Measurements from ENCODE around the gene SOHLH1.
"Not testable (repeated sequence)": the region's sequence is repeated elsewhere in the genome, so short reads cannot be mapped to it uniquely, and the experiment has no call there.

The SOHLH1 gene

DNA sequence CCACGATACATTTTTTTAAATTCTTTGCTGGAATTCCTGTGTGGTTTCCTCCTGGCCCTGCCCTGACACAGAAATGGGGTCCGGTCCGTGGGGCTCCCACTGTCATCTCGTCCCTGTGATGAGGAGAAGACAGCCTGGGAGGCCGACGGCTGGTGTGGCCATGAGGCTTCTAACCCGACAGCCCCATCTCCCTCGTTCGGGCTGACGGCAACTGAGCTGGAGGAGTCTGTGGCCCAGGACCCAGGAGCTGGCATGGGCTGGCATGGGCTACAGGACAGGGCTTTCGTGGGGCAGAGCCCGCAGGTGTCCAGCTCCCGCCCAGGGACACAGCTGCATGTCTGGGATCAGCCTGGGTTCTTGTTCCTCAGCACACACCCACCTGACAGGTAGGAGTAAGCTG, 22.4 kb downstream of the SOHLH1 start:
- no peak for DNase-seq

DNA sequence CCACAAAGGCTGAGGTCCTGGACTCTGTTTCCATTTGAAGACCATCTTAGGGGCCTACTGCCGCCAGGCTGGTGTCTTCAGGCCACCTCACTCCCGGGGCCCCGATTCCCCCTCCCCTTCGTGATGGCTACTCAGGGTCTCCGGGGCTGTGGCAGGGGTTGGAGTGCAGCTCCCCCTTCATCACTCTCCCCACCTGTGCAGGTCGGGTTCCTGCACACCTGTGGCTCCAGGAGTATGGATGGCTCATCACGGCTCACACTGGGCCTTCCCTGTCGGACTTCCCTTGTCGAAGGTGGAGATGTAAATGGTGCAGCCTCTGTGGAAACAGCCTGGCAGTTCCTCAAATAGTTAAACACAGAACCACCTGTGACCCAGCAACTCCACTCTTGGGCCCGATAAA, 24.3 kb downstream of the SOHLH1 start:
- no peak for DNase-seq

DNA sequence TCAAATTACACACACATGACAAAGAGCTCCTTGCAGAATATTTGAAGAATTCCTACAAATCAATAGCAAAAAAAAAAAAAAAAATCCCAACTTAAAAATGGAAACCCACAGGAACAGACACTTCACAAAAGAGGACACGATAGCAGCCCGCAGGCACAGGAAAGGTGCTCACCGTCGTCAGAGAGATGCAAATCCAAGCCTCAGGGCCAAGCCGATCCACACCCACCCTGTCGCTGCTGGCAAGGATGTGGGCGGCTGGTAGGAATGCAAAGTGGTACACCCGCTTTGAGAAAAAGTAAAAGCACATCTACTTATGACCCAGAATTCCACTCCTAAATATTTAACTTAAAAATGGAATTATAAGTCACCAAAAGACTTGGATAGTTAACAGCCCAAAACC, 25.3 kb downstream of the SOHLH1 start:
- DNase-seq, result no peak

DNA sequence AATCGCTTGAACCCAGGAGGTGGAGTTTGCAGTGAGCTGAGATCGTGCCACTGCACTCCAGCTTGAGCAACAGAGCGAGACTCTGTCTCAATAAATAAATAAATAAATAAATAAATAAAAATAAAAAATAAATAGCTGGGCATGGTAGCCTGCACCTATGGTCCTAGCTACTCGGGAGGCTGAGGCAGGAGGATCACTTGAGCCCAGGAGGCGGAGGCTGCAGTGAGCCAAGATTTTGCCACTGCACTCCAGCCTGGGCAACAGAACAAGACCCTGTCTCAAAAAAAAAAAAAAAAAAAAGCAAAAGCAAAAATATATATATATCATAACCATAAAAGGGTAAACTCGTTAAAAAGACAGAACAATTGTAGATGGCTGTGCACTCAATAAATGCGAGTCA, 26.5 kb downstream of the SOHLH1 start:
- not testable (repeated sequence) for DNase-seq

DNA sequence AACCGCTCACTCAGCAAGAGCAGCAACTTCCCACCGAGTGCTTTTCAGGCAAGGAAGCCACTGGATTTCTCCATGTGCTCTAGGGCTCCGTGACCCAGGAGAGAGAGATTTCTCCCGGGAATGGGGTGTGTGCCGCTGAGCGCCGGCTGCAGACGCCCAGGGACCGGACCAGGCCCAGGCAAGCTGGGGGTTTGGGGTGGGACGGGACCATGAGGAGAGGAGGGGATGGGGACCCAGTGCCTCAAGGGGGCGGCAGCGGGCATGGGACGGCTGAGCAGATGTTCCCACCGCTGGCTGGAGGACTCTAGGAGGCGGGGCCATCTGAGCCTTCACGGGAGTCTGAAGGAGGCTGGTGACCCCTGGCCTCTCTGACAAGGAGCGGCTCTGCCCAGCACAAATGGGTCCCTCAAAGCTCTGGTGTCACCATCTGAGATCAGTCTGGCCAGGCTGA, 27.7 kb downstream of the SOHLH1 start:
- no peak for DNase-seq

DNA sequence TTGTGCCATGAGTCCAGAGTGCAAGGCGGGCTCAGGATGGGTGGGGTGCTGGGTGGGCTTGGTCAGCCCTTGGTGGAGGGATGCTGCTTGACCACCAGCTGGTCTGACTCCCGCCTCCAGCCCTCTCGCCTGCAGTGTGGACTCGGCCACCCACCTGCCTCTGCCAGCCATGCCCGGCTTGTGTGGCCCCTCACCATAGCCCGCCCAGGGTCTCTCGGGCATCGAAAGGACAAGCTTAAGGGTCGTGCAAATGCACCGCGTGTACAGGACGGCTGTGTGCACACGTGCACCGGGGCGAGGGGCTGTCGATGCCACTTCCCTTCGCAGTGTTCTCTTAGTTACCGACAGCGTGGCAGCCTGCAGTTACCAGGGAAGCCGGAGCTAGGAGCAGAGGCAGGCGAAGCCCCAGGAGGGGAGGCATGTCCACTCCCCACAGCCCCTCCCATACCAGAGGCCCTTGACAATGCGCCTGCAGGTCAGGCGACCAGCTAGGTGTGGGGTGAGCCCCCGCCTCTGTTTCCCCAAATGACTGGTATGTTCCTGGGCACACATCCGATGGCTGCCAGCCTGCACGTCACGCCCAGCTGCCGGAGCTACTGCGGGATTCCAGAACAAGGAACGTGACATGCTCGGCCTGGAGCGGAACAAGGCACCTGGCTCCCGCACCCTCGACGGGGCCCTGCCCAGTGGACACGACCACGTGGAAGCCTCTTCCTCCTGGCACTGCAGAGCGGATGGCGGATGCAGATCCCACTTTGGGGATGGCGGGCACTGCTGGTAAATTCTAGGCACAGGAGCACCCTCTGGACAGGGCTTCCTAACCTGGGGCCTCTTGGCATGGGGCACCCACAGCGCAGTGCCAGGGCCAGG, 28.3 kb downstream of the SOHLH1 start:
- DNase-seq, result no peak

DNA sequence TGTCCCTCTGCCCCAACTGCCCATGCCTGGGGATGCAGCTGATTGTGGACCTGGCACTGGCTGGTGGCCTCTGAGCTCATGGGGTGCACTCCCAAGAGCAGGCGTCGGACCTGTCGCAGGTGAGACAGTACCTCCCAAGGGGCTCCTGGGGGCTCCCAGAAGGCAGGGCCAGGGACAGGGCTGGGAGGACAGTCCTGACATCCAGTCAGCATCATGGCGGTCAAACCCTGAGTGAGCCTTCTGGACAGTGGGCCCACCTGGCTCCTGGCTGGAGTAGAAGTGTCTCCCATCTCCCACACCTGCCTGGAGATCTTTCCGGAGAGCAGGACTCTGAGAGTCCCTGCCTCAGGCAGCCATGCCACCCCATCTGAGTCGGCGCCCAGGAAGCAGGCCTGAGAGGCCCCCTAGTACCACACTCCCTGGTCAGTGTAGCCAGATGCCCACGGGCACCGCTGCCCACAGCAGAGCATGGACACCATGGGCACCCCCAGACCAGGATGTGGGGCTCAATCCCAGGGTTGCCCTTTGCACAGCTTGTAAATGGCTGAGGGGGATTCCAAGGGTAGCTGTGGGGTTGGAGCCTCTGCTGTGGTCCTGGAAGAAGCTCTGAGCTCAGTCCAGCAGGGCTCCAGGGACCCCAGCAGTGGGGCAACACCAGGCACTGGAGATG, 29.5 kb downstream of the SOHLH1 start:
- no peak for DNase-seq

DNA sequence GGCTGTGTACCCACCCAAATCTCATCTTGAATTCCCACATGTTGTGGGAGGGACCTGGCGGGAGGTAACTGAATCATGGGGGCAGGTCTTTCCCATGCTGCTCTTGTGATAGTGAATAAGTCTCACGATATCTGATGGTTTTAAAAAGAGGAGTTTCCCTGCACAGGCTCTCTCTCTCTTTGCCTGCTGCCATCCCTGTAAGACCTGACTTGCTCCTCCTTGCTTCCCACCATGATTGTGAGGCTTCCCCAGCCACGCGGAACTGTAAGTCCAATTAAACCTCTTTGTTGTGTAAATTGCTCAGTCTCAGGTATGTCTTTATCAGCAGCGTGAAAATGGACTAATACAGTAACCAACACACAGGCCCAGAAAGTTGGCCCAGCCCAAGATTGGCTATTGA, 30.3 kb downstream of the SOHLH1 start:
- DNase-seq, result not testable (repeated sequence)

DNA sequence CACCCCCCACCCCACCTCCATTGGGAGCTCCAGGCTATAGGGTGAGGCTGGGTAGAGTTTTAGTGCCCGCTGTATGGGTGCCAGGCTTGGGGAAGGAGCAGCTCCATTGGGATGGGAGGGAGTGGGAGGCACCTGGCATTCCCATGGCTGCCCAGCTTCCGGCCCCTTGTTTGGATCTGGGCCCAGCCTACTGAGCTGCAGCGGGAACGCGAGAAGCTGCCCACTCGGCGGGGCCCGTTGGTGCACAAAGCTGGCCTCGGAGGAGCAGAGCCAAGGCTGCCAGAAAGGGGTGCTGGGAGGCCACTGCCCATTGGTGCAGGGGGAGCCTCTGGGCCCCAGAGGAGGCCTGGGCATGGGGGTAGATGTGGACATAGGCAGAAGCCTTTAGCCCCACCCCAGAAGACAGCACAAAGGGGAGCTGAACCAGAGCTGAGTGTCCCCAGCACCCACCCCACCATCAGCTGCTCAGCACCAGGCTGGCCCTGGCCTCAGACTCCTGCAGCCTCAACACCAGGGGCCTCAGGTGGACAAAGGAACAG, 31.7 kb downstream of the SOHLH1 start:
- no peak for DNase-seq

DNA sequence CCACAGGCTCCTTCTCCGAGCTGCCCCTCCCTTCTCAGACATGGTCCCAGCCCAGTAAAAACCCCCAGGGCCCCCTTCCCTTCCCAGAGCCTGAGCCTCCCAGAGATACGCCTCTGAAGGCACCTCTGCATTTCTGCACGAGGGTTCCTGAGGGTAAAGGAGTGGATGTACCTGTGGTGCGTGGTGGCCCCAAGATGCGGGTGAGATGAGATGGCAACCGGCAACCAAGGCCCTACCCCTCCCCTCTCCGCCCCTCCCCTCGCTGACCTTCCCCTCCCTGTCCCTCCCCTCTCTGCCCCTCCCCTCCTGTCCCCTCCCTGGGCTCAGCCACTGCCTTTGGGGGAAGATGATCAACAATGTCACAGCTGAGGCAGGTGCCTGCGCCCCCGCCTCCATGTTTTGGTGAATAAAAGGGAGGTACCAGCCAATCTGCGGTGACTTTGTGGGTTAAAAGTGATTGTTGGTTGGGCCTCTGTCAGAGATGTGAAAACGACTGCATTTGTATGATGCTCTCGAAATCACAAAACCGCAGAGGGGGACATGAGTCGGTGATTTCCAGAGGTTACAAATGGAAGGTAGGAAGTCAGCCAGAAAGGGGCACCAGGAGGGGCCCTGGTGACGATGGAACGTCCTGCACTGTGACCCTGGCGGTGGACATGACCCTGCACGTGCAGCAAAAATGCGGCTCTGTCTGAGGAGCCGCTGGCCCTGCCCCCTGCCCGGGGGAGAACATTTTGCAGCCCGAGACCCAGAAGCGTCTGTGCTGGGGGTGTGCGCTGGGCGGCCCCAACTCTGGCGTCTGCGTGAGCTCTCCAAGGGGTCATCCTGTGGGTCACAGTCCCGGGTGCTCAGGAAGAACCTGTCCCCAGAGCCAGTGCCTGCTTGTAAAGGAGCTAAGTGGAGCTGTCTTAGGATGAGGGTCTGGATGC, 32.5 kb downstream of the SOHLH1 start:
- DNase-seq, result no peak

DNA sequence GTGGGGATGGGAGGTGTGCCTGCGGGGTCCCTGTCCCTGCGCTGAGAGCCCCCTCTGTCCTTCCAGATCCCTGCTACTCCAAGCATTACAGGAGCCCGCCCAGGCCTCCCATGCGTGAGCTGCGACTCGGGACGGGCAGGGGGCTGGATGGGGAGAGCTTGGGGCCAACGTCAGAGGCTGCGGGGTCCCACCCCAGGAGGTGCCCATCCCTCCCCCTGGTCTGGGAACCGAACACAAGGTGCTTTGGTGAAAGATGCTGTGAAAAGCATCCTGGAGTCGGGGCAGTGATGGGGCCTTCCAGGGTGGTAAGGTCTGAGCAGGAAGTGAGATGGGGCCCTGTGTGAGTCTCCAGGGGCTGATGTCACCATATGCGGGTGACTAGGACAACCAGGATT, 33.5 kb downstream of the SOHLH1 start:
- DNase-seq, result no peak

DNA sequence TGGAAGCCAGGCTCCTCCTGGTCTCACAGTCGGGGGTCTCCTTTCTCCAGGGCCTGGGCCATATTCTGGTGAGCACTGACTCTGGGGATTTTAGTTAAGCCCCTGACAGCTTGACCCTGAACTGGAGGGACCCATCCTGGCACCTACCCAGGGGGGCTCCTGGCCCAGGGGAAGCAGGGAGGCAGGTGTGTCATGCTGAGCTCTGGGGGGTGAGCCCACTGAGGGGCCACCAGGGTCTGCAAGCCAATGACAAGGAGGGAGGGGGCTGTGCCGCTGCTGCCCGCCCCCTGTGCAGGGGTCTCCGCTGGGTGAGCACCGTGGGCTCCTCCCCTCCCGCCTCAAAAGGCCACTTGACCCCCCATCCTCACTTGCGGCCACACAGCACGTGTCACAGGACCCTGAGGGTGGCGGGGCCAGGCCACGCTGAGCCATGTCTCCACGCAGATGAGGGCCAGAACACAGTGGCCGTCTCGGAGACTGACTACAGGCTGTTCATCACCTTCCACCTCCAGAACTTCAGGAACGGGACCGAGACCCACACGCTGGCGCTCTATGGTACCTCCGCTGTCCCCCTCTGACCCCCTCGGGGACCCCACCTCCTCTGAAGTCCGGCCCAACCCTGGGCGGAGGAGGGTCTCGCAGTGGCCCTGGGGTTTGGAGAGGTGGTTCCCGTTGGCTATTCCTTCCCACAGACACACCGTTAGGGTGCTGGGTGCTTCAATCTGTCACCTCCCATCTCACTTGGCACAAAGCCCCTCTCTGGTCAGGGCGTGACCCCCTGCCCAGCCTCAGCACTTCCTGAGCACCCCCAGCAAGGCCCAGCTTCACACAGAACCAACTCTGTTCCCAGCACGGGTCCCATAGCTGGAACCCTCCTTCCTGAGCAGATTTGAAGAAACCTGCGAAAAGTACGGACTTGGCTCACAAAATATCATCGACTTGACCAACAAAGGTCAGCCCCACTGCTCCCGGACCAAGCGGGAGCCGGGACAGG, 34.2 kb downstream of the SOHLH1 start:
- DNase-seq, result no peak

DNA sequence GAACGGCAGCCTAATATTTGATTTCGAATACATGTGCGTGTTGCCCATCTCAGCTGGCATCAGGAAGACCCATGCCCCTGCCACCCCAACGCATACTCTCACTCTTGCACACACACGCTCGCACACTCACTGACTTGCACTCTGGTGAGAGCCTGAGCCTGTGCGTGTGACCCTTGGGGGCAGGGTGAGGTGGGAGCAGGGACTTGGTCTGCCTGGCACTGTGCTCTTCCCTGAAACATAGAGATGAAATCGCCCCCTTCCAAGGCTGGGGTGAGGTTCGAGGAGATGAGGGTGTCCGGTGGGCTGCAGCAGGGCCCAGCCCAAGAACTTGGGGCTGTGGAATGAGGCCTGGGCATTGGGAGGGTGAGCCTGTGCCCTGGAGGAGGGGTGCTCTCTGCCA, 35.0 kb downstream of the SOHLH1 start:
- DNase-seq, result no peak

DNA sequence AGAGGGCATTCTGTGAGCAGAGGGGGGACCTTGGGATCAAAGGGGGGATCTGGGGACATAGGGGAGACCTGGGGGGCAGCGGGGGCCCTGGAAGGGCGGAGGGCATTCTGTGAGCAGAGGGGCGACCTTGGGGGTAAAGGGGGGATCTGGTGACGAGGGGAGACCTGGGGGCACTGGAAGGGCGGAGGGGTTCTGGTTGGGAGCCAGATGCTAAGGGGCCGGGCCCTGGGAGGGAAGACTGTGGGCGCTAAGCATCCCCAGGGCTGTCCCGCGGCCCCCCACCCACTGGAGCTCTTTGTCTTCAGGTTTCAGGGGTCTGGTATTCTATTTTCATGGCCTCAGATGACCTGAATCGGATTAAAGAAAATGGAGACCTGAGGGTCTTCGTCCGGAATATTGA, 35.4 kb downstream of the SOHLH1 start:
- DNase-seq, result no peak

DNA sequence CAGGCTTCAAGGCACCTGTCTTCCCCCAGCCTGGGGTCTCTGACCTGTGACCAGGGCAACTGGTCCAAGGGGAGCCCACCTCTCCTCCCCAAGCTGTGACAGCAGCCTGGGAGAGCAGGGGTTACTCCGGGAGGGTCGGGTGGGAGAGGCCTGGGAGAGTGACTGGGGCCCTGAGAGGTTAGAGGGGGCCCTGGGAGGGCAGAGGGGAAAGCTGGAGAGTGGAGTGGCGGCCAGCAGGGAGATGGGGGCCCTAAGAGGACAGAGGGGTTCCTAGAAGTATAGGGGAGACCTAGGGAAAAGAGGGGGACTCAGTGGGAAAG, 35.9 kb downstream of the SOHLH1 start:
- no peak for DNase-seq

DNA sequence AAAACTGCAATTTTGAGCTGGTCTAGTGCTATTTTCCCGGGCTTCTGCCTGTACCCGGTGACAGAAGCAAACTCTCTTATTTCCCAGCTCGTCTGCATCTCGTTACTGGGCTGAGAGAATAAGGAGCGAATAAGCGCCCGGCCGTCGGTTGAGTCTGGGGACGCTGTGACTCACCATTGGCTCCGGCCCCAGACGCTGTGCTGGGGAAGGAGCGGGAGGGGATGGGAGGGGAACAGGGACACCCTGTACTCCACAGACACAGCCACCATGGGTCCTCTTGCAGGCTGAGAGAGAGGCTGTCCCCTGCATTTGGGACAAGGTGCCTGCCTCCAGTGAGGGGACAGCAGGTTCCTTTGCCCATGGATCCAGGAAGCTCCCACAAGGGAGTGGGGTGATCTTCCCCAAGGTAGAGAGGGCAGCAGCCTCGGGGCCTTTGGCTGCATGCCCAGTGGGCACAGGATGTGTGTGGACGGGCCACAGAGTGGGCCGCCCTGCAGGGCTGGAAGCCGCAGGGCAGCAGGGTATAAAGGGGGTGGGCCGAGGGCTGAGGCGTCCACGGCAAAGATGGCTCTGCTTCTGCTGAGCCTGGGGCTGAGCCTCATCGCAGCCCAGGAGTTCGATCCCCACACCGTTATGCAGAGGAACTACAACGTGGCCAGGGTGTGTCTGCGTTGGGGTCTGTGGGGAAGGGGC, 36.4 kb downstream of the SOHLH1 start, which contains the start of gene LCN9:
Gene LCN9 (plus strand): TSS at position 552 of the 693 bp plus-strand sequence. CDS start 13 bp downstream, at position 565.
- DNase-seq, result no peak

DNA sequence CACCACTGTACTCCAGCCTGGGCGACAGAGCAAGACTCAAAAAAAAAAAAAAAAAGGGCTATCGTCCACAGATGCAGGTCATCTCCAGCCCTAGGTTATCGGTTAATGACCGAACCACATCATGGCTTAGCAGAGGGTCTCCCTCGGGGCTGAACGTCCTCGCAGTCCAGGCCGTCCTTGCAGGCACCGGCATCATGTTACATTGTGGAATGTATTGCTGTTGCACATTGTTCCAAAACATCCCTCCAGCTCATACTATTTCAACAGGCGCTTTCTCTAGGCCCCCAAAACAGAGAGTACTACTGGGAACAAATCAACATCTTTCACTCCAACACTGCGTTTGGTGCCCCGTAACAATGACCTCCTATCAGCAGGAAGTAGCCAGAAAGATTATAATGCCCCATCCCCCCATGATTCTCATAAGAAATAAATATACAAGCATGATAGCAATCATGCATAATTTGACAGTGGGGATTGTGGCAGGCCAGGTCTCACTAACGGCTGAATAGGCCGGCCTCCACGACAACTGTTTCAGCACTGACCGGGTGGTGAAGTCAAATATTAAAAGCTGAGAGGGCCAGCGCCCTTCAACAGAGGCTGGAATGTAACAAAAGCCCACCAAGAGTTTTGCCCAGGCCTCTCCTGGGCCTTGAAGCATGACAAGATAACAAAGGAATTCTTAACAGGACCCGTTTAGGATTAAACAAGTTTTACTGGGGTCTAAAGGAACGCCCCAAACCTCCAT, 37.3 kb downstream of the SOHLH1 start:
- no peak for DNase-seq

DNA sequence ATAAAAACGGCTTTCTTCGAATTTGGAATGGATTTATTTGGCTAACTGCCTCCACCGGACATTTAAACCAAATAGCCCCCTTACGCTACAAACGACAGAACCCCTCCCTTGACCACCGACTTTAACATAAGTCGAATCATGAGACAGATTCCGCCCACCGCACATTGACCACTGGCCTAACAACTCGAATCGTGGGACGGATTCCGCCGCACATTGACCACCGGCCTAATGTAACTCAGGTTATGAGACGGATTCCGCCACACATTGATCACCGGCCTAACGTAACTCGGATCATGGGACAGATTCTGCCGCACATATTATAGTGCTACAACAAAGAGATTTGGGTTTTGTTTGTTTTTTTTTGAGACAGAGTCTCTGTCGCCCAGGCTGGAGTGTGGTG, 38.9 kb downstream of the SOHLH1 start:
- DNase-seq, result no peak

DNA sequence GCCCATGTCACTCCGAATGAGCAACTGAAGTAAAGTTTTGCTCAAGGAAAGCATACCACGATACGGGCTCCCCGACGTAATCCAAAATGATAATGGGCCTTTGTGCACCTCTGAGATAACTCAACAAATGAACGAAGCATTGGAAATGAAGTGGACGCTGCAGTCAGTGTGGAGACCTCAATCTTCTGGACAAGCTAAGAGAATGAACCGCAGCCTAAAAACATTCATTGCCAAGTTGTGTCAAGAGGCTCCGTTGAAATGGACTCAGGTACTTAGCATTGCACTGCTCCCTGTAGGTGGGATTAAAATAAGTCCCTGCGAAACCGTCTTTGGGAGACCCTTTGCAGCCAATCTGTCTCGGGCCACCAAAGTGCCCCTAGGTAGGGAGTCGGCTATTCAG, 40.0 kb downstream of the SOHLH1 start:
- DNase-seq, result no peak

DNA sequence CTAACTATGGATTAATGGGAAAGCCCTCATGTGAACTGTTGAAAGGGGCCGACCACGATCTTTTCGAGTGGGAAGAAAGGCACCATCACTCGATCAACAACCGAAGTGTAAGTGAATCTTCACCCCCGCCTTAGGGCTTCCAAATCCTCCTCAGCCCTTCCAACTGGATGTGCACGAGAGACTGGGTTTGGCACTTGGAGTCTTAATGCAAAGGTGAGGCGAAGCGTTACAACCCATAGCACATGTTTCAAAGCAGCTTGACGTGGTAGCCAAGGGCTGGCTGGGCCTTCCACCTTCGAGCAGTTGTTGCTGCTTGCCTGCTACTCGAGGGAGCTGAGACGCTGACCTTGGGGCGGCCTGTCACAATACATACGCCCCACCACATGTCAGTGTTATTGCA, 41.9 kb downstream of the SOHLH1 start:
- no peak for DNase-seq
